ENCODE measurements around the gene CNNM4.

Gene CNNM4

GRCh38 chr2:96808176-96808837 lies 47.6 kb downstream of the CNNM4 start:
- Histone ChIP-seq H3K4me3 (ENCODE audit: low read length) (no peak overlapping the region), H3K4me1 (ENCODE audit: control insufficient read depth, low read depth, low read length) (no peaks in the 10 kb centered on the region), H3K27ac (ENCODE audit: low read length) (no peak overlapping the region), H3K36me3 (ENCODE audit: control insufficient read depth, low read depth, low read length) (no peaks in the 10 kb centered on the region), H3K27me3 (ENCODE audit: control insufficient read depth, insufficient read depth, low read length) (no peaks in the 10 kb centered on the region), H3K9me3 (ENCODE audit: control insufficient read depth, low read depth, low read length) (no peaks in the 10 kb centered on the region), H3K9ac (ENCODE audit: low read length) (no peak overlapping the region)

DNA sequence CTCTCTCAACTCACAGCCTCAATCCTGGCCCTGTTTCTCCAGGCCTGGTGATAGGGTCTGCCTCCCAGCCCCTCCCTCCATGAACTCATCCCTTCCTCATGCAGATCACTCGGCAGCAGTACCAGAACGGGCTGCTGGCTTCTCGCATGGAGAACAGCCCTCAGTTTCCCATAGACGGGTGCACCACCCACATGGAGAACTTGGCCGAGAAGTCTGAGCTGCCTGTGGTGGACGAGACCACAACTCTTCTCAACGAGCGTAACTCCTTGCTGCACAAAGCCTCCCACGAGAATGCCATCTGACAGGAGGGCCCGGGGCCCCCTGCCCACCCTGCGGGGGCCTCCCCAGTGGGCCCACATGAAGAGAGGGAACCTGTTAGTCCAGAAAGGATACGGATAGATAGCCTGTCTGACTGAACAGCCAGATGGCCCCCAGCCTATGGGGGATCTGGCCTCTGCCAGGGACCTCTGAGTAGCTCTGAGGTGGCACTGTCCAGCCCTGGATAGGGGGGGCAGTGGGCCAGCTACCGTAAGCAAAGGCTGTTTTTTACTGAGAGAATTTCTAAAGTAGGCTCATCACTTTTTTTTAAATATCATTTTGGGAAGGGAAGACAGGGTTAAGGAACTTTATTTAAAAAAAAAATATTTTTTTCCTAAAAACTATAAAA lies 48.6 kb downstream of the CNNM4 start:
- no peaks in the 10 kb centered on the region for H3K27me3 ChIP-seq (ENCODE audit: control insufficient read depth, insufficient read depth, low read length)
- no peaks in the 10 kb centered on the region for H3K4me1 ChIP-seq (ENCODE audit: control insufficient read depth, low read depth, low read length)
- H3K27ac ChIP-seq (ENCODE audit: low read length) = no peak overlapping the region
- no peaks in the 10 kb centered on the region for H3K9me3 ChIP-seq (ENCODE audit: control insufficient read depth, low read depth, low read length)
- H3K9ac ChIP-seq (ENCODE audit: low read length) = no peak overlapping the region
- no peak overlapping the region for H3K4me3 ChIP-seq (ENCODE audit: low read length)
- H3K36me3 ChIP-seq (ENCODE audit: control insufficient read depth, low read depth, low read length) = no peaks in the 10 kb centered on the region

- peaks cover 3% of the 10 kb centered on the region for H3K4me1 ChIP-seq (ENCODE audit: control insufficient read depth, low read depth, low read length)
- H3K9me3 ChIP-seq (ENCODE audit: control insufficient read depth, low read depth, low read length) = no peaks in the 10 kb centered on the region
- H3K27ac ChIP-seq (ENCODE audit: low read length) = no peak overlapping the region
- H3K27me3 ChIP-seq (ENCODE audit: control insufficient read depth, insufficient read depth, low read length) = no peaks in the 10 kb centered on the region
- no peaks in the 10 kb centered on the region for H3K36me3 ChIP-seq (ENCODE audit: control insufficient read depth, low read depth, low read length)
- no peak overlapping the region for H3K9ac ChIP-seq (ENCODE audit: low read length)
- no peak overlapping the region for H3K4me3 ChIP-seq (ENCODE audit: low read length)
Observed at GRCh38 chr2:96809951-96810782, 49.5 kb downstream of the CNNM4 start.

DNA sequence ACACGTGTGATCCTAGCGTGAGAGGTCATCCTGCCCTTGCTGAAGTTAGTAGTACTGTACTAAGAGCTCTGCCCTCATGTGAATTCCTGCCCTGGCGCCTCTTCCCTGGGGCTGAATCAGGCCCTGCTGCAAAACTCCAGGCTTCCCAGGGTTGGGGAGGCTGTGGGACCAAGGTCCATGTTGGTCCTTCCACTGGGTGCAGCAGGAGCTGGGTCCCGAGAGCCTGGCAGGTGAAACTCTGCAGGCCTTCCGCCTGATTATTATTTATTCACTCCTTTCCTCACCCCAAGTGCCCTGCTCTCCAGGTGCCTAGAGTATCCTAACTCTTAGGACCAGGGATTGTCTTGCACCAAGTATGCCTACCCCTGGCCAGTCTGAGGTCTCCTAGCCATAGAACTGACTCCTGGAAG lies 50.1 kb downstream of the CNNM4 start:
- Histone ChIP-seq H3K9ac (ENCODE audit: low read length) (no peak overlapping the region), H3K27ac (ENCODE audit: low read length) (no peak overlapping the region), H3K4me3 (ENCODE audit: low read length) (no peak overlapping the region), H3K9me3 (ENCODE audit: control insufficient read depth, low read depth, low read length) (no peaks in the 10 kb centered on the region), H3K4me1 (ENCODE audit: control insufficient read depth, low read depth, low read length) (peaks cover 4% of the 10 kb centered on the region), H3K36me3 (ENCODE audit: control insufficient read depth, low read depth, low read length) (no peaks in the 10 kb centered on the region), H3K27me3 (ENCODE audit: control insufficient read depth, insufficient read depth, low read length) (no peaks in the 10 kb centered on the region)

DNA sequence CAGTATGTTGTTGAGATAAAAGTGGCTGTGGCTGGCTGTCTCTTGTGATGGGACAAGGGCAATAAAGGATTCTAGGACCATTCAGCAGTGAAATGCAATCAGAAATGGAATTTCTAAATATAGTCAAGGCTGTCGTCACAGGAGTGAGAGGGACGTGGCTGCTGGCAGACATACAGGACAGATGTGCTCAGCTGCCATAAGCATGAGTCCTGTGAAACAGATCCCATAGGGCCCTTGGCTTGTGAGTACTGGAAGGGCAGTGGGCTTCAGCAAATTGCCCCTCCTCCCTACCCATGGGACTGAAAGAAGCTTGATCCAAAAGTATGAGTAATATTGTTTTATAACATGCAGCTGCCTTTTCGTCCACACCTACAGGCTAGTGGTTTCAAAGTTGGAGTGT lies 51.2 kb downstream of the CNNM4 start:
- Histone ChIP-seq H3K27ac (ENCODE audit: low read length) (no peak overlapping the region), H3K9me3 (ENCODE audit: control insufficient read depth, low read depth, low read length) (no peaks in the 10 kb centered on the region), H3K27me3 (ENCODE audit: control insufficient read depth, insufficient read depth, low read length) (no peaks in the 10 kb centered on the region)

GRCh38 chr2:96813656-96814055 lies 53.0 kb downstream of the CNNM4 start:
- H3K4me1 ChIP-seq (ENCODE audit: control insufficient read depth, low read depth, low read length) = peaks cover 7% of the 10 kb centered on the region
- no peak overlapping the region for H3K4me3 ChIP-seq (ENCODE audit: low read length)
- peaks cover 3% of the 10 kb centered on the region for H3K36me3 ChIP-seq (ENCODE audit: control insufficient read depth, low read depth, low read length)

More for the DNA sequence above, 51.2 kb downstream of the CNNM4 start:
- Histone ChIP-seq H3K4me1 (ENCODE audit: control insufficient read depth, low read depth, low read length) (peaks cover 4% of the 10 kb centered on the region), H3K9ac (ENCODE audit: low read length) (no peak overlapping the region), H3K36me3 (ENCODE audit: control insufficient read depth, low read depth, low read length) (no peaks in the 10 kb centered on the region), H3K4me3 (ENCODE audit: low read length) (no peak overlapping the region)

GRCh38 chr2:96815326-96816126 lies 54.8 kb downstream of the CNNM4 start:
- Histone ChIP-seq H3K4me1 (ENCODE audit: control insufficient read depth, low read depth, low read length) (peaks cover 7% of the 10 kb centered on the region), H3K27ac (ENCODE audit: low read length) (peak overlapping the region; percentile 34), H3K9ac (ENCODE audit: low read length) (peak overlapping the region; percentile 56), H3K4me3 (ENCODE audit: low read length) (peak overlapping the region; percentile 85), H3K27me3 (ENCODE audit: control insufficient read depth, insufficient read depth, low read length) (peaks cover 8% of the 10 kb centered on the region), H3K36me3 (ENCODE audit: control insufficient read depth, low read depth, low read length) (peaks cover 8% of the 10 kb centered on the region), H3K9me3 (ENCODE audit: control insufficient read depth, low read depth, low read length) (no peaks in the 10 kb centered on the region)

More at GRCh38 chr2:96813656-96814055, 53.0 kb downstream of the CNNM4 start:
- Histone ChIP-seq H3K27ac (ENCODE audit: low read length) (no peak overlapping the region), H3K27me3 (ENCODE audit: control insufficient read depth, insufficient read depth, low read length) (peaks cover 8% of the 10 kb centered on the region), H3K9me3 (ENCODE audit: control insufficient read depth, low read depth, low read length) (no peaks in the 10 kb centered on the region), H3K9ac (ENCODE audit: low read length) (no peak overlapping the region)

DNA sequence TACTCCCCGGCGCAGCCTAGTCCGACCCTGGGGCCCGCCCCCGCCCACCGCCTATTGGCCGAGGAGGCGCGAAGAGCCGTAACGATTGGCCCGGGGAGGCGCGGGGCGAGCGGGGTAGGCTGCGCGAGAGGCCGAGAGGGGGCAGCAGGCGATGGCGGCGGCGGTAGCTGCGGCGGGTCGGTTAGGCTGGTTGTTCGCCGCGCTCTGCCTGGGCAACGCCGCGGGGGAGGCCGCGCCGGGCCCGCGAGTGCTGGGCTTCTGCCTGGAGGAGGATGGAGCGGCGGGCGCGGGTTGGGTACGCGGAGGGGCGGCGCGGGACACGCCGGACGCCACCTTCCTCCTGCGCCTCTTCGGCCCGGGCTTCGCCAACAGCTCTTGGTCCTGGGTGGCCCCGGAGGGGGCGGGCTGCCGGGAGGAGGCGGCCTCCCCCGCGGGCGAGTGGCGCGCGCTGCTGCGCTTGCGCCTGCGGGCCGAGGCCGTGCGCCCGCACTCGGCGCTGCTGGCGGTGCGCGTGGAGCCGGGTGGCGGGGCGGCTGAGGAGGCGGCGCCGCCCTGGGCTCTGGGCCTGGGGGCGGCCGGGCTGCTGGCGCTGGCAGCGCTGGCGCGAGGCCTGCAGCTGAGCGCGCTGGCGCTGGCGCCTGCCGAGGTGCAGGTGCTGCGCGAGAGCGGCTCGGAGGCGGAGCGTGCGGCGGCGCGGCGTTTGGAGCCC lies 55.6 kb downstream of the CNNM4 start, which contains the start of gene CNNM3:
CNNM3 (plus strand) TSS at position 142 of the 709 bp plus-strand sequence; CDS start at position 152, 10 bp downstream.
- peak within 1 kb of the TSS; percentile 56 for H3K9ac ChIP-seq (ENCODE audit: low read length)
- H3K27ac ChIP-seq (ENCODE audit: low read length) = peak within 1 kb of the TSS; percentile 34
- H3K27me3 ChIP-seq (ENCODE audit: control insufficient read depth, insufficient read depth, low read length) = peaks cover 8% of the 10 kb centered on the region
- peaks cover 9% of the 10 kb centered on the region for H3K36me3 ChIP-seq (ENCODE audit: control insufficient read depth, low read depth, low read length)
- H3K4me1 ChIP-seq (ENCODE audit: control insufficient read depth, low read depth, low read length) = peaks cover 7% of the 10 kb centered on the region
- H3K9me3 ChIP-seq (ENCODE audit: control insufficient read depth, low read depth, low read length) = no peaks in the 10 kb centered on the region
- H3K4me3 ChIP-seq (ENCODE audit: low read length) = peak within 1 kb of the TSS; percentile 85

DNA sequence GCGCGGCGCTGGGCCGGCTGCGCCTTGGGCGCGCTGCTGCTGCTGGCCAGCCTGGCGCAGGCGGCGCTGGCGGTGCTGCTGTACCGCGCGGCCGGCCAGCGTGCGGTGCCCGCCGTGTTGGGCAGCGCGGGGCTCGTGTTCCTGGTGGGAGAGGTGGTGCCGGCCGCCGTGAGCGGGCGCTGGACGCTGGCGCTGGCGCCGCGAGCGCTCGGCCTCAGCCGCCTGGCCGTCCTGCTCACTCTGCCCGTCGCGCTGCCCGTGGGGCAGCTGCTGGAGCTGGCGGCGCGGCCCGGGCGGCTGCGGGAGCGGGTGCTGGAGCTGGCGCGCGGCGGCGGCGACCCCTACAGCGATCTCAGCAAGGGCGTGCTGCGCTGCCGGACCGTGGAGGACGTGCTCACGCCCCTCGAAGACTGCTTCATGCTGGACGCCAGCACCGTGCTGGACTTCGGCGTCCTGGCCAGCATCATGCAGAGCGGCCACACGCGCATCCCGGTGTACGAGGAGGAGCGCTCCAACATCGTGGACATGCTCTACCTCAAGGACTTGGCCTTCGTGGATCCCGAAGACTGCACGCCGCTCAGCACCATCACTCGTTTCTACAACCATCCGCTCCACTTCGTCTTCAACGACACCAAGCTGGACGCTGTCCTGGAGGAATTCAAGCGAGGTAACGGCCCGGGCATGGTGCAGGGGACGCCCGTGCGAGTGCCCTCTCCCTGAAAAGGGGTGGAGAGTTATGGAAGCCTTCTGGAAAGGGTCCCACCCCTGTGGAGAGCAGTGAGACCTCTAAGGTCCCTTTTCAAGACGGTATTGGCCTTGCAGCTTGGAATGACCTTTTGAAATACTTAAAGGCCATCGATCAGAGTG lies 56.4 kb downstream of the CNNM4 start:
- no peak overlapping the region for H3K27ac ChIP-seq (ENCODE audit: low read length)
- H3K4me3 ChIP-seq (ENCODE audit: low read length) = peak overlapping the region; percentile 71
- peaks cover 7% of the 10 kb centered on the region for H3K4me1 ChIP-seq (ENCODE audit: control insufficient read depth, low read depth, low read length)
- H3K9me3 ChIP-seq (ENCODE audit: control insufficient read depth, low read depth, low read length) = no peaks in the 10 kb centered on the region
- H3K36me3 ChIP-seq (ENCODE audit: control insufficient read depth, low read depth, low read length) = peaks cover 9% of the 10 kb centered on the region
- peaks cover 8% of the 10 kb centered on the region for H3K27me3 ChIP-seq (ENCODE audit: control insufficient read depth, insufficient read depth, low read length)
- H3K9ac ChIP-seq (ENCODE audit: low read length) = no peak overlapping the region

GRCh38 chr2:96817882-96818281 lies 57.2 kb downstream of the CNNM4 start:
- Histone ChIP-seq H3K36me3 (ENCODE audit: control insufficient read depth, low read depth, low read length) (peaks cover 9% of the 10 kb centered on the region), H3K9ac (ENCODE audit: low read length) (no peak overlapping the region), H3K4me1 (ENCODE audit: control insufficient read depth, low read depth, low read length) (peaks cover 7% of the 10 kb centered on the region), H3K27me3 (ENCODE audit: control insufficient read depth, insufficient read depth, low read length) (peaks cover 8% of the 10 kb centered on the region), H3K27ac (ENCODE audit: low read length) (no peak overlapping the region), H3K9me3 (ENCODE audit: control insufficient read depth, low read depth, low read length) (no peaks in the 10 kb centered on the region), H3K4me3 (ENCODE audit: low read length) (peak overlapping the region; percentile 71)

Data from iPS-18a (cell line).